ENCODE measurements around the gene TAF3. TPM values are rescaled to one million over a fixed set of nuclear protein-coding genes. Genes with fewer than 3 reads are reported as not detected.

TAF3 gene
- total RNA-seq, 1 experiment from 2014 or later = 5.5 TPM

DNA sequence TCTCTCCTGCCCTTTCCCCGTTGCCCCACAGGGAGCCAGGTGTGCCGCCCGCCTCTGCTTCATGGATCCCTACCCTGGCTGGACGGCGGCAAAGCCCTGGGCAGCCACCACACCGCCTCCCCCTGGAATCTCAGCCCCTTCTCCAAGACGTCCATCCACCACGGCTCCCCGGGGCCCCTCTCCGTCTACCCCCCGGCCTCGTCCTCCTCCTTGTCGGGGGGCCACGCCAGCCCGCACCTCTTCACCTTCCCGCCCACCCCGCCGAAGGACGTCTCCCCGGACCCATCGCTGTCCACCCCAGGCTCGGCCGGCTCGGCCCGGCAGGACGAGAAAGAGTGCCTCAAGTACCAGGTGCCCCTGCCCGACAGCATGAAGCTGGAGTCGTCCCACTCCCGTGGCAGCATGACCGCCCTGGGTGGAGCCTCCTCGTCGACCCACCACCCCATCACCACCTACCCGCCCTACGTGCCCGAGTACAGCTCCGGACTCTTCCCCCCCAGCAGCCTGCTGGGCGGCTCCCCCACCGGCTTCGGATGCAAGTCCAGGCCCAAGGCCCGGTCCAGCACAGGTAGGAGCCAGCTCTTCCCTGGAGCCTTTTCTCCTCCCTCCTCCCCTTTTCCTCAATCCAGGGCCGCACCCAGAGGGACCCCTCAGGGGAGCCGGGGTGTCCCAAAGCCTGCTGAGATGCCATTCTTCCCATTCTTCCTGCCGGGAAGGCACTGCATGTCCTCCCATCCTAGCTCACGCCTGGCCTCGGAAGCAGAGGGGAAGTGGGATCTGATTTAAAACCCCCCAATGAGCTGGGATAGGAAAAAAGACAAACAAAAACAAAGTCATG lies 240.2 kb downstream of the TAF3 start:
- no peak for TF ChIP-seq TCF7L2 (IDR thresholded peaks at IDR 0.05; ENCODE audit: low read depth, low read length)
- no peak for TF ChIP-seq SIN3A (IDR thresholded peaks at IDR 0.05; ENCODE audit: borderline replicate concordance, insufficient read depth, low read depth, low read length)
- TF ChIP-seq CTCF (IDR thresholded peaks at IDR 0.05) = no peak
- TF ChIP-seq, protein P1, sequence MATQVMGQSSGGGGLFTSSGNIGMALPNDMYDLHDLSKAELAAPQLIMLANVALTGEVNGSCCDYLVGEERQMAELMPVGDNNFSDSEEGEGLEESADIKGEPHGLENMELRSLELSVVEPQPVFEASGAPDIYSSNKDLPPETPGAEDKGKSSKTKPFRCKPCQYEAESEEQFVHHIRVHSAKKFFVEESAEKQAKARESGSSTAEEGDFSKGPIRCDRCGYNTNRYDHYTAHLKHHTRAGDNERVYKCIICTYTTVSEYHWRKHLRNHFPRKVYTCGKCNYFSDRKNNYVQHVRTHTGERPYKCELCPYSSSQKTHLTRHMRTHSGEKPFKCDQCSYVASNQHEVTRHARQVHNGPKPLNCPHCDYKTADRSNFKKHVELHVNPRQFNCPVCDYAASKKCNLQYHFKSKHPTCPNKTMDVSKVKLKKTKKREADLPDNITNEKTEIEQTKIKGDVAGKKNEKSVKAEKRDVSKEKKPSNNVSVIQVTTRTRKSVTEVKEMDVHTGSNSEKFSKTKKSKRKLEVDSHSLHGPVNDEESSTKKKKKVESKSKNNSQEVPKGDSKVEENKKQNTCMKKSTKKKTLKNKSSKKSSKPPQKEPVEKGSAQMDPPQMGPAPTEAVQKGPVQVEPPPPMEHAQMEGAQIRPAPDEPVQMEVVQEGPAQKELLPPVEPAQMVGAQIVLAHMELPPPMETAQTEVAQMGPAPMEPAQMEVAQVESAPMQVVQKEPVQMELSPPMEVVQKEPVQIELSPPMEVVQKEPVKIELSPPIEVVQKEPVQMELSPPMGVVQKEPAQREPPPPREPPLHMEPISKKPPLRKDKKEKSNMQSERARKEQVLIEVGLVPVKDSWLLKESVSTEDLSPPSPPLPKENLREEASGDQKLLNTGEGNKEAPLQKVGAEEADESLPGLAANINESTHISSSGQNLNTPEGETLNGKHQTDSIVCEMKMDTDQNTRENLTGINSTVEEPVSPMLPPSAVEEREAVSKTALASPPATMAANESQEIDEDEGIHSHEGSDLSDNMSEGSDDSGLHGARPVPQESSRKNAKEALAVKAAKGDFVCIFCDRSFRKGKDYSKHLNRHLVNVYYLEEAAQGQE (IDR thresholded peaks at IDR 0.05; ENCODE audit: insufficient read depth in 1 of 2, low read depth in 2 of 2, low read length in 1 of 2) = no peak
- TF ChIP-seq POLR2AphosphoS5 (IDR thresholded peaks at IDR 0.05; ENCODE audit: low read depth, low read length) = no peak
- intact Hi-C loops (cut with micrococcal nuclease; ENCODE audit: unreplicated experiment) (no loop called here), in situ Hi-C loops (cut with HindIII; ENCODE audit: low pct_unique_long_range_greater_than_20kb, low sequenced_read_pairs) (no loop called here)
- DNase-seq (ENCODE audit: low read depth, low spot score) = no peak
- Histone ChIP-seq H3K27ac (ENCODE audit: low read length) (no peak overlapping the region), H3K27me3 (ENCODE audit: control insufficient read depth, insufficient read depth, low read length) (no peaks in the 10 kb centered on the region), H3K4me3 (ENCODE audit: low read depth in 2 of 2, low read length in 2 of 2) (peak overlapping the region in 1 of 2 experiments; percentile 57; a peak in 1 of 4 replicates), H3K9me3 (ENCODE audit: control insufficient read depth, insufficient read depth, low read depth, low read length) (no peaks in the 10 kb centered on the region), H3K4me1 (ENCODE audit: control insufficient read depth, insufficient read depth, low read length) (no peaks in the 10 kb centered on the region), H3K36me3 (ENCODE audit: control insufficient read depth, insufficient read depth, low read length) (no peaks in the 10 kb centered on the region)
- no TSS peak for BruUV-seq (replicated peaks)
- ATAC-seq = no peak
- CTCF ChIA-PET = no interaction called here
- POLR2A ChIA-PET = no interaction called here

- TF ChIP-seq TCF7L2 (IDR thresholded peaks at IDR 0.05; ENCODE audit: low read depth, low read length) (no peak), CTCF (IDR thresholded peaks at IDR 0.05) (no peak), SIN3A (IDR thresholded peaks at IDR 0.05; ENCODE audit: borderline replicate concordance, insufficient read depth, low read depth, low read length) (no peak), POLR2AphosphoS5 (IDR thresholded peaks at IDR 0.05; ENCODE audit: low read depth, low read length) (no peak)
- TF ChIP-seq, protein P1 (IDR thresholded peaks at IDR 0.05; ENCODE audit: insufficient read depth in 1 of 2, low read depth in 2 of 2, low read length in 1 of 2) = no peak
- Histone ChIP-seq H3K4me3 (ENCODE audit: low read depth in 2 of 2, low read length in 2 of 2) (peak overlapping the region in 1 of 2 experiments; percentile 57; a peak in 1 of 4 replicates), H3K36me3 (ENCODE audit: control insufficient read depth, insufficient read depth, low read length) (no peaks in the 10 kb centered on the region), H3K4me1 (ENCODE audit: control insufficient read depth, insufficient read depth, low read length) (no peaks in the 10 kb centered on the region), H3K27ac (ENCODE audit: low read length) (no peak overlapping the region), H3K27me3 (ENCODE audit: control insufficient read depth, insufficient read depth, low read length) (no peaks in the 10 kb centered on the region), H3K9me3 (ENCODE audit: control insufficient read depth, insufficient read depth, low read depth, low read length) (no peaks in the 10 kb centered on the region)
- intact Hi-C loops (cut with micrococcal nuclease; ENCODE audit: unreplicated experiment) (no loop called here), in situ Hi-C loops (cut with HindIII; ENCODE audit: low pct_unique_long_range_greater_than_20kb, low sequenced_read_pairs) (no loop called here)
- BruUV-seq (replicated peaks) = no TSS peak
- ChIA-PET POLR2A (no interaction called here), CTCF (no interaction called here)
- ATAC-seq (no peak), DNase-seq (ENCODE audit: low read depth, low spot score) (no peak)
Measured at GRCh38 chr10:8059191-8059936, 241.1 kb downstream of the TAF3 start.

All from Panc1 (cell line).